ENCODE results near the gene CDCP1. TPM values are rescaled to one million over a fixed set of nuclear protein-coding genes. Genes with fewer than 3 reads are reported as not detected.

CDCP1 gene
- total RNA-seq, 5 donors from 2014 or later (not counting 1 experiment from before 2014, with no cell fraction given) = 0.36 to 1.7 (median 0.55) TPM

DNA sequence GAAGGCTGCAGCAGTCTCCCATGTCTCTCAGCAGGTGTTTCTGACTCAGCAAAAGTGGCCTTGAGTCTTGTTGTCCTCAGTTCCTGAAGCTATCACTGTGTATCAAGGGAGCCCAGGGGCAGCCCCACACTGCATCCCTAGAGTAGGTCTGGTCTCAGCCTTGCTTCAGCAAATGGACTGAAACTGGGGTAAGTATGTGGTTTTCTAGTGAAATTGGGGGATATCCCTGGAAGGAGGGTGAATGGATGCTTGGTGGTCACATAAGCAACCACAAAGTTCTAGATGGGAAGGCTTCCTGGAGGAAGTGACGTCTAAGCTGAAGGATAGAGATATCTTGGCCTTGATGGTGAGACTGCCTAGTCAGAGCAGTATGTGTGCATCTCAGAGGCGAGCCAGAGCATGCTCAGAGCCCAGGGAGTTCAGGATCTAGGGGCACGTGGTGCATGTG lies 41.5 kb upstream of the CDCP1 start:
- ATAC-seq (replicated peaks in 1 of 4) = no peak
- CTCF ChIA-PET = no interaction called here

DNA sequence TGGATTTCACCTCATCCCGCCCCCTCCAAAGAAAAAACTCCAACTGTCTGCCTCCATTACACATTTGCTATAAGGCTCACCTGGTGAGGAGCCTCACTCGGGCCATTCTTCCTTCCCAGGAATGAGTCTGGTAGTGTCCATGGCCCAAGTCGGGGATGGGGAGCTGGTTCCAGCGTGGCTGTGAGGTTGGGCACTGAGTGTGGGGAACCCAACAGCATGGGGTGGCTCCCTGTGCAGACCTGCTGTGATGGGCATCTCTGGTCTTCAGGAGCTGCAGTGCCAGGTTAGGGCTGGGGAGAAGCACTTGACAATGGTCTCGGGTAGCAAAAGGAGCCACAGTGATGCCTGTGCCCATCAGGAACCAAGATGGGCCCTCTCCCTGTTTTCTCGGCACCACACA lies 40.7 kb upstream of the CDCP1 start:
- Mint-ChIP-seq H3K4me3 (no peak overlapping the region), H3K4me1 (peaks cover 0 to 12% (median 0%) of the 10 kb centered on the region in 3 donors), H3K27me3 (peaks cover 0 to 4% of the 10 kb centered on the region in 2 donors), H3K9me3 (no peaks in the 10 kb centered on the region), H3K36me3 (no peaks in the 10 kb centered on the region), H3K27ac (no peak overlapping the region)
- ChIA-PET POLR2A (no interaction called here), CTCF (no interaction called here)
- Histone ChIP-seq H3K27ac (ENCODE audit: low read length) (no peak overlapping the region), H3K9me3 (no peaks in the 10 kb centered on the region), H3K36me3 (ENCODE audit: control insufficient read depth in 2 of 2, extremely low read depth in 1 of 2, insufficient read depth in 1 of 2, low read length in 1 of 2) (no peaks in the 10 kb centered on the region), H3K4me3 (ENCODE audit: control insufficient read depth in 1 of 2, extremely low read depth in 1 of 2, low read length in 1 of 2) (no peak overlapping the region), H3K27me3 (replicated peaks in 1 of 2; ENCODE audit: control insufficient read depth in 2 of 2, extremely low read depth in 1 of 2, insufficient read depth in 2 of 2, low read length in 1 of 2) (peaks cover 0 to 12% of the 10 kb centered on the region in 2 experiments), H3K4me1 (ENCODE audit: control insufficient read depth in 1 of 2, extremely low read depth in 1 of 2, insufficient read depth in 2 of 2, low read length in 2 of 2) (no peaks in the 10 kb centered on the region)
- ATAC-seq (replicated peaks in 1 of 4) = no peak
- 93% methylated on average over 4 of the region's 6 CpGs for WGBS (ENCODE audit: insufficient coverage)
- DNase-seq = no peak

More for the DNA sequence above, 41.5 kb upstream of the CDCP1 start:
- H3K9me3 Mint-ChIP-seq = no peaks in the 10 kb centered on the region
- WGBS (ENCODE audit: insufficient coverage) = 79% methylated on average over 3 of the region's 3 CpGs
- peaks cover 0 to 4% of the 10 kb centered on the region in 2 donors for H3K27me3 Mint-ChIP-seq
- H3K4me1 Mint-ChIP-seq = peaks cover 0 to 11% (median 0%) of the 10 kb centered on the region in 3 donors
- peaks cover 0 to 12% of the 10 kb centered on the region in 2 experiments for H3K27me3 ChIP-seq (replicated peaks in 1 of 2; ENCODE audit: control insufficient read depth in 2 of 2, extremely low read depth in 1 of 2, insufficient read depth in 2 of 2, low read length in 1 of 2)
- H3K36me3 ChIP-seq (ENCODE audit: control insufficient read depth in 2 of 2, extremely low read depth in 1 of 2, insufficient read depth in 1 of 2, low read length in 1 of 2) = no peaks in the 10 kb centered on the region
- no peak overlapping the region for H3K27ac ChIP-seq (ENCODE audit: low read length)
- H3K9me3 ChIP-seq = no peaks in the 10 kb centered on the region
- H3K4me3 ChIP-seq (ENCODE audit: control insufficient read depth in 1 of 2, extremely low read depth in 1 of 2, low read length in 1 of 2) = no peak overlapping the region
- H3K4me1 ChIP-seq (ENCODE audit: control insufficient read depth in 1 of 2, extremely low read depth in 1 of 2, insufficient read depth in 2 of 2, low read length in 2 of 2) = no peaks in the 10 kb centered on the region
- POLR2A ChIA-PET = no interaction called here
- no peak overlapping the region for H3K27ac Mint-ChIP-seq
- no peak for DNase-seq
- no peak overlapping the region for H3K4me3 Mint-ChIP-seq
- H3K36me3 Mint-ChIP-seq = no peaks in the 10 kb centered on the region

DNA sequence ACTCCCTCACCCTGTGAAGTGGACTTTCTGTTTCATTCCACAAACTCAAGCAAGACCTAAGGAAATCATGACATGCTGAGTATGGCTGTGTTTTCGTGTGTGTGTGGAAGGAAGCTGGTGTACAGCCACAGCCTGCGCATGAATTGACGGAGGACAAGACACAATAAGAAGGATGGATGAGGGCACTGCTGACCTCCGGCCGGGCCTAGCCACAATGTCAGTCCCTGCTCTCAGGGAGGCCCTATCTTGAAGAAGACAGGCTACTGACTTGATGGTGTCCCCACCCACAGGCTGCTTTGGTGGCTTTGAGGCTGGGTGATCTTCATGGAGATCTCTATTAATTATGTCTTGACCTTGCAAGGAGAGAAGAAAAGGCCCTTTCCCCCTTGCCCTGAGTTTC lies 39.3 kb upstream of the CDCP1 start:
- no peaks in the 10 kb centered on the region for H3K4me1 ChIP-seq (ENCODE audit: control insufficient read depth in 1 of 2, extremely low read depth in 1 of 2, insufficient read depth in 2 of 2, low read length in 2 of 2)
- POLR2A ChIA-PET = no interaction called here
- CTCF ChIA-PET = no interaction called here
- H3K4me3 ChIP-seq (ENCODE audit: control insufficient read depth in 1 of 2, extremely low read depth in 1 of 2, low read length in 1 of 2) = no peak overlapping the region
- Mint-ChIP-seq H3K4me1 (peaks cover 0 to 12% (median 0%) of the 10 kb centered on the region in 3 donors), H3K36me3 (no peaks in the 10 kb centered on the region), H3K27me3 (peaks cover 0 to 7% of the 10 kb centered on the region in 2 donors), H3K9me3 (no peaks in the 10 kb centered on the region), H3K27ac (no peak overlapping the region), H3K4me3 (no peak overlapping the region)
- WGBS (ENCODE audit: insufficient coverage) = 74% methylated on average over 4 of the region's 5 CpGs
- H3K27me3 ChIP-seq (replicated peaks in 1 of 2; ENCODE audit: control insufficient read depth in 2 of 2, extremely low read depth in 1 of 2, insufficient read depth in 2 of 2, low read length in 1 of 2) = peaks cover 0 to 21% of the 10 kb centered on the region in 2 experiments
- DNase-seq (no peak), ATAC-seq (replicated peaks in 1 of 4) (no peak)
- H3K36me3 ChIP-seq (ENCODE audit: control insufficient read depth in 2 of 2, extremely low read depth in 1 of 2, insufficient read depth in 1 of 2, low read length in 1 of 2) = no peaks in the 10 kb centered on the region
- no peaks in the 10 kb centered on the region for H3K9me3 ChIP-seq
- no peak overlapping the region for H3K27ac ChIP-seq (ENCODE audit: low read length)

DNA sequence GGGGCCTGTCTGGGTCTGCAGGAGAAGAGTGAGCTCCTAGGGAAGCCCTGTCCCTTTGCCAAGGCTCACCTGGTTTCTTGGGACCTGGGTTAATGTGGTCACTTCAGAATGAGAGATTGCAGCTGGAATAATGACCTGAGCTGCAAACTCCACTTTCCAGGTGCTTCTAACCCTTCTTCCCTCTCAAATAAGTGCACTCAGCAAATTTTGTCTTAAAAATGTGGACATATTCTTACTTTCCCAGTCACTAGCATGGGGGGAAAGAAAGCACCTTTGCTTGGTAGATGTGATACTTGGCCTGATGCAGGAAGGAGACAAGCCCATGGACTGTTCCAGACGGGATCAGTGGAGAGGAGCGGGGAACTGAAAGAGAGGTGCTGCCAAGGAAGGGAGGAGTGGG lies 38.9 kb upstream of the CDCP1 start:
- no CpG with 5 or more reads among the region's 2 CpGs for WGBS (ENCODE audit: insufficient coverage)
- ChIA-PET CTCF (interaction anchor here in 1 of 2 donors (1.0 kb wide), 1 partner anchor 144 kb away, joined by 3 read pairs; no protein-coding TSS in a partner anchor), POLR2A (interaction anchor here in 1 of 2 donors (0.7 kb wide), 1 partner anchor 21 kb away, joined by 3 read pairs; no protein-coding TSS in a partner anchor)
- no peak for DNase-seq
- no peaks in the 10 kb centered on the region for H3K4me1 ChIP-seq (ENCODE audit: control insufficient read depth in 1 of 2, extremely low read depth in 1 of 2, insufficient read depth in 2 of 2, low read length in 2 of 2)
- Mint-ChIP-seq H3K27me3 (peaks cover 0 to 7% of the 10 kb centered on the region in 2 donors), H3K9me3 (no peaks in the 10 kb centered on the region), H3K27ac (no peak overlapping the region), H3K4me3 (no peak overlapping the region), H3K4me1 (peaks cover 0 to 12% (median 0%) of the 10 kb centered on the region in 3 donors), H3K36me3 (no peaks in the 10 kb centered on the region)
- no peak overlapping the region for H3K4me3 ChIP-seq (ENCODE audit: control insufficient read depth in 1 of 2, extremely low read depth in 1 of 2, low read length in 1 of 2)
- ATAC-seq (replicated peaks in 1 of 4) = no peak
- H3K27ac ChIP-seq (ENCODE audit: low read length) = no peak overlapping the region
- H3K27me3 ChIP-seq (replicated peaks in 1 of 2; ENCODE audit: control insufficient read depth in 2 of 2, extremely low read depth in 1 of 2, insufficient read depth in 2 of 2, low read length in 1 of 2) = peaks cover 0 to 23% of the 10 kb centered on the region in 2 experiments
- no peaks in the 10 kb centered on the region for H3K9me3 ChIP-seq
- H3K36me3 ChIP-seq (ENCODE audit: control insufficient read depth in 2 of 2, extremely low read depth in 1 of 2, insufficient read depth in 1 of 2, low read length in 1 of 2) = no peaks in the 10 kb centered on the region

DNA sequence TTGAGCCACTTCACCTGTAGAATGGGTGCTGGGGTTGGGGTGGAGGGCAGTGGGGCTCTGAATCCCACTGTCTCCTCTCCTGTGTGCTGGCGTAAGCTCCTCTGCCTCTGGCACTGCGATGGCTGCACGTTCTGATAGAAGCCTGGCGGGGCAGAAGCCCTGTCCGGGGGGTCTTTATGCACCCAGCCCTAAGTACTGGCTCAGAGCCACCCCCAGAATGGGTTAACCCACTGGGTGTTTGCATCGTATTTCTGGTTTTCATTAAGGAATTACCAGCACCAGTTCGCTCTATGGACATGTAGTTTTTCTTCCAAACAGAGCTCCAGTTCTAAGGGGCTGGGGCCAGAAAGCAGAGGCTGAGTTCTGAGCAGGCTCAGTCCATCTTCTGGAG lies 37.7 kb upstream of the CDCP1 start:
- WGBS (ENCODE audit: insufficient coverage) = 91% methylated on average over 6 of the region's 7 CpGs
- no peaks in the 10 kb centered on the region for H3K9me3 ChIP-seq
- CTCF ChIA-PET = interaction anchor here in 1 of 2 donors (0.6 to 1.0 kb wide), 2 partner anchors 93 to 143 kb away, joined by 3 read pairs; no protein-coding TSS in a partner anchor
- Mint-ChIP-seq H3K36me3 (no peaks in the 10 kb centered on the region), H3K4me3 (no peak overlapping the region), H3K27me3 (peaks cover 0 to 10% of the 10 kb centered on the region in 2 donors), H3K9me3 (no peaks in the 10 kb centered on the region), H3K27ac (no peak overlapping the region), H3K4me1 (peaks cover 0 to 12% (median 0%) of the 10 kb centered on the region in 3 donors)
- DNase-seq (no peak), ATAC-seq (replicated peaks in 1 of 4) (no peak)
- peaks cover 0 to 27% of the 10 kb centered on the region in 2 experiments for H3K27me3 ChIP-seq (replicated peaks in 1 of 2; ENCODE audit: control insufficient read depth in 2 of 2, extremely low read depth in 1 of 2, insufficient read depth in 2 of 2, low read length in 1 of 2)
- POLR2A ChIA-PET = no interaction called here
- H3K36me3 ChIP-seq (ENCODE audit: control insufficient read depth in 2 of 2, extremely low read depth in 1 of 2, insufficient read depth in 1 of 2, low read length in 1 of 2) = no peaks in the 10 kb centered on the region
- no peak overlapping the region for H3K4me3 ChIP-seq (ENCODE audit: control insufficient read depth in 1 of 2, extremely low read depth in 1 of 2, low read length in 1 of 2)
- H3K27ac ChIP-seq (ENCODE audit: low read length) = no peak overlapping the region
- H3K4me1 ChIP-seq (ENCODE audit: control insufficient read depth in 1 of 2, extremely low read depth in 1 of 2, insufficient read depth in 2 of 2, low read length in 2 of 2) = no peaks in the 10 kb centered on the region

DNA sequence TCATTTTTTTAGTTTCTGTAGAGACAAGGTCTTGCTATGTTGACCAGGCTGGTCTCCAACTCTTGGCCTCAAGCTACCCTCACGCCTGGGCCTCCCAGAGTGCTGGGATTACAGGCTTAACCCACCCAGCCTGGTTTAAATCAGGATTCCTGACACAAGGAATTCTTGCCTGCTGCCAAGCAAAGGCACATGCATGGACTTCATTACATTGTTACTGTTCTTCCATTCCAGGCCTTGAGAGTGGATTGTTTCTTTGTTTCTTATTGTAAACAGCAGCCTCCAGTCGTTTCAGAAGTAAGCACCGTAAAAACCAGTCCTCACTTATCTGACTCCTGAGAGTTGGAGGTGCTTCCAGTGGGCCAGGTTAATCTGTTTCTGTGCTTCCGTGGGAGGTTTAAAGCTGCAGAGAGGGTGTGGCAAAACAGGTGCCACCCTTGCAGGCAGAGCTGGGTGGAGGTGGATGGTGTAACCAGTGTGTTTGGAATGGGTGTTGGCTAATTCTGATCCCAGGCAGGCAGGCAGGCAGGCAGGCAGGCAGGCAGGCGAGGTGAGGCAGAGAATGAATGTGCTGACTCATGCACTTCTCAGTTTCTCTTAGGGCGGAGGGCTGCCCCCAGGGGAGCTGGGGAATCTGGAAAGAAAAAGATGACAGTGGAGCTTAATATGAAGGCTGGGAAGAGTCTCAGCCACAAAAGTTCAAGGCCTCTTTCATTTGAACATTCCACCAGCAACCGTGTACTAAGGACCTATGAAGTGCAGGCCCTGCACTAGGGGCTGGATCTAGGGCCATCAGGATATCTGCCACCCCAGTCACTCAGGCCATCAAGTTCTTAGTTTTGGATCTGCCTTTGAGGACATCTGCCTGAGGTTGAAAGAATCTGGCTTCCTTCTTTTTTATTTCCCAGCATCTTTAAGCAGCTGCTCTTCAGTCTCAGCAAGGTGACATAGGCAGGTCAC lies 37.0 kb upstream of the CDCP1 start:
- no peak for ATAC-seq (replicated peaks in 1 of 4)
- POLR2A ChIA-PET = no interaction called here

More for the DNA sequence above, 37.0 kb upstream of the CDCP1 start:
- Mint-ChIP-seq H3K9me3 (no peaks in the 10 kb centered on the region), H3K27me3 (peaks cover 0 to 10% of the 10 kb centered on the region in 2 donors), H3K27ac (no peak overlapping the region), H3K36me3 (no peaks in the 10 kb centered on the region), H3K4me3 (no peak overlapping the region), H3K4me1 (peaks cover 0 to 12% (median 0%) of the 10 kb centered on the region in 3 donors)
- H3K36me3 ChIP-seq (ENCODE audit: control insufficient read depth in 2 of 2, extremely low read depth in 1 of 2, insufficient read depth in 1 of 2, low read length in 1 of 2) = no peaks in the 10 kb centered on the region
- no peak overlapping the region for H3K4me3 ChIP-seq (ENCODE audit: control insufficient read depth in 1 of 2, extremely low read depth in 1 of 2, low read length in 1 of 2)
- H3K4me1 ChIP-seq (ENCODE audit: control insufficient read depth in 1 of 2, extremely low read depth in 1 of 2, insufficient read depth in 2 of 2, low read length in 2 of 2) = no peaks in the 10 kb centered on the region
- H3K27me3 ChIP-seq (replicated peaks in 1 of 2; ENCODE audit: control insufficient read depth in 2 of 2, extremely low read depth in 1 of 2, insufficient read depth in 2 of 2, low read length in 1 of 2) = peaks cover 0 to 32% of the 10 kb centered on the region in 2 experiments
- WGBS (ENCODE audit: insufficient coverage) = 59% methylated on average over 4 of the region's 7 CpGs
- CTCF ChIA-PET = interaction anchor here in 1 of 2 donors (0.6 kb wide), 1 partner anchor 92 kb away, joined by 3 read pairs; no protein-coding TSS in a partner anchor
- no peaks in the 10 kb centered on the region for H3K9me3 ChIP-seq
- H3K27ac ChIP-seq (ENCODE audit: low read length) = no peak overlapping the region
- DNase-seq = no peak
